B cell (primary cell): ENCODE data around the gene WTAP. TPM values are rescaled to one million over a fixed set of nuclear protein-coding genes. Genes with fewer than 3 reads are reported as not detected.

Experiments
- ATAC-seq: fragments of 200-7000 bp; cut with Tn5 transposase; one replicate; pipeline ENCODE4 v1.10.0; 2021; ENCODE audit warnings: low read depth, mild to moderate bottlenecking, moderate number of reproducible peaks, moderate library complexity
- CTCF ChIA-PET: fragments of 350-600 bp; sonication (Branson Sonifier 250); formaldehyde crosslinking; loops from one replicate; lab custom pipeline; 2021; ENCODE audit warnings: antibody characterized with exemption, inconsistent platforms; lab: Charles Lee
- POLR2A ChIA-PET: fragments of 350-600 bp; sonication (Branson Sonifier 250); formaldehyde crosslinking; loops from one replicate; lab custom pipeline; 2021; ENCODE audit warnings: antibody characterized with exemption; lab: Charles Lee
- DNase-seq: peaks from one replicate; pipeline ENCODE4 v3.0.0; 2013
- H2AFZ ChIP-seq: 2 replicates; pipeline ENCODE4 v1.6.1; 2012; ENCODE audit warnings: mild to moderate bottlenecking, low read depth, low read length; ENCODE audit not compliant: insufficient read depth, poor library complexity, severe bottlenecking
- H3K27ac ChIP-seq, 2 donors: 1 replicate in 1 of 2; 2 replicates in 1 of 2; pipeline ENCODE4 v1.5.1; 2012 to 2013; ENCODE audit warnings: low read length in 2 of 2, mild to moderate bottlenecking in 2 of 2, moderate library complexity in 1 of 2
- H3K27me3 ChIP-seq, 4 experiments: fragments of 200-600 bp in 1 of 4; sonication (generic) in 1 of 4; replicated peaks in 1 of 4; 1 replicate in 2 of 4; 2 replicates in 2 of 4; pipeline versions ENCODE4 v1.6.1 to v1.7.0; 2013 to 2016; ENCODE audit warnings: low read length in 3 of 4, mild to moderate bottlenecking in 2 of 4, mixed read lengths in 1 of 4, moderate library complexity in 1 of 4; ENCODE audit not compliant: insufficient read depth in 4 of 4, control insufficient read depth in 3 of 4; ENCODE audit errors: control extremely low read depth in 1 of 4
- H3K36me3 ChIP-seq, 2 experiments: replicated peaks in 1 of 2; 1 replicate in 1 of 2; 2 replicates in 1 of 2; pipeline versions ENCODE4 v1.6.1 to v1.7.1; 2013; ENCODE audit warnings: low read length in 1 of 2; ENCODE audit not compliant: insufficient read depth in 2 of 2, control insufficient read depth in 1 of 2; ENCODE audit errors: control extremely low read depth in 1 of 2, extremely low read depth in 1 of 2
- H3K4me1 ChIP-seq, 2 donors: fragments of 200-600 bp in 1 of 2; sonication (generic) in 1 of 2; 1 replicate in 1 of 2; 2 replicates in 1 of 2; pipeline versions ENCODE4 v1.5.1 to v1.6.1; 2013 to 2017; ENCODE audit warnings: low read length in 2 of 2; ENCODE audit not compliant: control insufficient read depth in 2 of 2, insufficient read depth in 2 of 2
- H3K4me2 ChIP-seq: replicated peaks from 2 replicates; pipeline ENCODE3; 2012; ENCODE audit warnings: mild to moderate bottlenecking, low read depth, low read length; ENCODE audit not compliant: poor library complexity, severe bottlenecking
- H3K4me3 ChIP-seq, 5 experiments: fragments of 200-600 bp in 1 of 5; sonication (generic) in 1 of 5; 1 replicate in 3 of 5; 2 replicates in 2 of 5; pipeline versions ENCODE4 v1.5.1 to v1.7.0; 2011 to 2016; ENCODE audit warnings: low read length in 4 of 5, mild to moderate bottlenecking in 4 of 5, low read depth in 2 of 5, control low read depth in 1 of 5, moderate library complexity in 1 of 5; ENCODE audit not compliant: insufficient read depth in 1 of 5; ENCODE audit errors: control extremely low read depth in 1 of 5, extremely low read depth in 1 of 5
- H3K79me2 ChIP-seq: fragments of 200-600 bp; sonication (generic); one replicate; pipeline ENCODE4 v1.6.0; 2016; ENCODE audit warnings: low read length; ENCODE audit not compliant: control insufficient read depth, insufficient read depth
- H3K9ac ChIP-seq: fragments of 200-600 bp; sonication (generic); 2 replicates; pipeline ENCODE4 v1.6.1; 2017; ENCODE audit warnings: mild to moderate bottlenecking, low read length, moderate library complexity
- H3K9me3 ChIP-seq, 3 donors: one replicate each; pipeline versions ENCODE4 v1.6.1 to v1.7.1; 2013; ENCODE audit warnings: low read length in 2 of 3; ENCODE audit not compliant: control insufficient read depth in 2 of 3, insufficient read depth in 1 of 3; ENCODE audit errors: control extremely low read depth in 1 of 3
- H4K20me1 ChIP-seq: 2 replicates; pipeline ENCODE4 v1.6.0; 2012; ENCODE audit warnings: mild to moderate bottlenecking, low read length; ENCODE audit not compliant: insufficient read depth, control insufficient read depth, poor library complexity, severe bottlenecking
- H3K27ac Mint-ChIP-seq: one replicate; pipeline ENCODE4 v1.8.0; 2021; ENCODE audit warnings: mixed read lengths
- H3K27me3 Mint-ChIP-seq: one replicate; pipeline ENCODE4 v1.8.0; 2021; ENCODE audit warnings: mixed read lengths
- H3K4me1 Mint-ChIP-seq: one replicate; pipeline ENCODE4 v1.8.0; 2021; ENCODE audit warnings: mixed read lengths
- H3K4me3 Mint-ChIP-seq: one replicate; pipeline ENCODE4 v1.8.0; 2021; ENCODE audit warnings: mixed read lengths
- H3K9me3 Mint-ChIP-seq: one replicate; pipeline ENCODE4 v1.8.0; 2022; ENCODE audit warnings: mixed read lengths; ENCODE audit not compliant: insufficient read depth
- EZH2 ChIP-seq: IDR thresholded peaks from 2 replicates; pipeline ENCODE4 v1.6.1; 2012; ENCODE audit warnings: borderline replicate concordance, low read depth, mild to moderate bottlenecking, moderate library complexity, low read length; ENCODE audit not compliant: insufficient read depth, poor library complexity, severe bottlenecking
- WGBS: methylation state at CpG from one replicate; pipeline ENCODE4 v1.1.5; 2013; ENCODE audit warnings: missing lambda C conversion rate; ENCODE audit not compliant: insufficient coverage; 5-methylcytosine and 5-hydroxymethylcytosine counted together
- intact Hi-C: fragments of 100-400 bp; cut with micrococcal nuclease; formaldehyde crosslinking; loops from one replicate; pipeline ENCODE4 v1.10.0; 2022
- polyA plus RNA-seq: library from polyadenylated mRNA; depleted of rRNA; stranded (reverse); fragments of >200 nt; gene quantifications from 2 replicates; pipeline ENCODE4 v1.2.3, GENCODE V29; 2012
- total RNA-seq, 2 donors: library from RNA; stranded (reverse); fragments of 120-200 nt in 1 of 2; gene quantifications; 1 replicate in 1 of 2; 2 replicates in 1 of 2; pipeline versions ENCODE4 v1.2.3 to v1.2.4, GENCODE V29; 2013 to 2022
- TF ChIP-seq, protein P1 (sequence below): fragments of 200-600 bp; IDR thresholded peaks from one replicate; pipeline ENCODE4 v1.8.0; 2022; ENCODE audit warnings: antibody characterized with exemption, mild to moderate bottlenecking

The WTAP gene
- total and polyA plus RNA-seq, 2 donors (not counting 1 experiment from before 2014, with no cell fraction given), result 34.2 to 165 TPM

DNA sequence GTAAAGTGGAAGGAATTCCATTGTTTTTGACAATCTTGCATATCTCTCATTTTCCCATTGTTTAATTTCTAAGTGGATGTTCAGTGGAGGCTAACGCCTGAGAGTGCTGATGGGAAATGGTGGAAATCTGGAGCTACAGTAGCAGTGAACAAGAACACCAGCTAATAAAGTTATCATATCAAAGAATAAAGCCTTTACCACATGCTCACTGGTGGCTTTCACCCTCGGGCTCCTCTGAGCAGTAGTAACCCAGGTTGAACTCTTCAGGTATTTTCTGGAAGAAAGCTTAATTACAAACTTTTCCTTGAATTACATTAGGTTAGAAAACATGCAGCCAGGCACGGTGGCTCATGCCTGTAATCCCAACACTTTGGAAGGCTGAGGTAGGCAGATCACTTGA, 24.1 kb downstream of the WTAP start:
- ATAC-seq, result no peak
- Mint-ChIP-seq H3K4me1 (no peaks in the 10 kb centered on the region), H3K4me3 (no peak overlapping the region), H3K27ac (no peak overlapping the region), H3K27me3 (no peaks in the 10 kb centered on the region), H3K9me3 (no peaks in the 10 kb centered on the region)
- TF ChIP-seq, protein P1, sequence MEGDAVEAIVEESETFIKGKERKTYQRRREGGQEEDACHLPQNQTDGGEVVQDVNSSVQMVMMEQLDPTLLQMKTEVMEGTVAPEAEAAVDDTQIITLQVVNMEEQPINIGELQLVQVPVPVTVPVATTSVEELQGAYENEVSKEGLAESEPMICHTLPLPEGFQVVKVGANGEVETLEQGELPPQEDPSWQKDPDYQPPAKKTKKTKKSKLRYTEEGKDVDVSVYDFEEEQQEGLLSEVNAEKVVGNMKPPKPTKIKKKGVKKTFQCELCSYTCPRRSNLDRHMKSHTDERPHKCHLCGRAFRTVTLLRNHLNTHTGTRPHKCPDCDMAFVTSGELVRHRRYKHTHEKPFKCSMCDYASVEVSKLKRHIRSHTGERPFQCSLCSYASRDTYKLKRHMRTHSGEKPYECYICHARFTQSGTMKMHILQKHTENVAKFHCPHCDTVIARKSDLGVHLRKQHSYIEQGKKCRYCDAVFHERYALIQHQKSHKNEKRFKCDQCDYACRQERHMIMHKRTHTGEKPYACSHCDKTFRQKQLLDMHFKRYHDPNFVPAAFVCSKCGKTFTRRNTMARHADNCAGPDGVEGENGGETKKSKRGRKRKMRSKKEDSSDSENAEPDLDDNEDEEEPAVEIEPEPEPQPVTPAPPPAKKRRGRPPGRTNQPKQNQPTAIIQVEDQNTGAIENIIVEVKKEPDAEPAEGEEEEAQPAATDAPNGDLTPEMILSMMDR, result no peak
- no peak for TF ChIP-seq EZH2
- Histone ChIP-seq H3K79me2 (peaks cover 3% of the 10 kb centered on the region), H4K20me1 (no peaks in the 10 kb centered on the region), H3K27me3 (no peaks in the 10 kb centered on the region), H2AFZ (no peak overlapping the region), H3K27ac (no peak overlapping the region), H3K36me3 (peaks cover 23 to 70% of the 10 kb centered on the region in 2 experiments), H3K4me1 (no peaks in the 10 kb centered on the region), H3K9me3 (no peaks in the 10 kb centered on the region), H3K9ac (no peak overlapping the region), H3K4me3 (no peak overlapping the region), H3K4me2 (no peak overlapping the region)
- ChIA-PET POLR2A (no interaction called here), CTCF (interaction anchor here (0.6 to 1.2 kb wide), 4 partner anchors 22 to 62 kb away, joined by 3 read pairs; no protein-coding TSS in a partner anchor)
- no peak for DNase-seq
- intact Hi-C loops, result no loop called here
- no CpG with 5 or more reads among the region's 3 CpGs for WGBS

DNA sequence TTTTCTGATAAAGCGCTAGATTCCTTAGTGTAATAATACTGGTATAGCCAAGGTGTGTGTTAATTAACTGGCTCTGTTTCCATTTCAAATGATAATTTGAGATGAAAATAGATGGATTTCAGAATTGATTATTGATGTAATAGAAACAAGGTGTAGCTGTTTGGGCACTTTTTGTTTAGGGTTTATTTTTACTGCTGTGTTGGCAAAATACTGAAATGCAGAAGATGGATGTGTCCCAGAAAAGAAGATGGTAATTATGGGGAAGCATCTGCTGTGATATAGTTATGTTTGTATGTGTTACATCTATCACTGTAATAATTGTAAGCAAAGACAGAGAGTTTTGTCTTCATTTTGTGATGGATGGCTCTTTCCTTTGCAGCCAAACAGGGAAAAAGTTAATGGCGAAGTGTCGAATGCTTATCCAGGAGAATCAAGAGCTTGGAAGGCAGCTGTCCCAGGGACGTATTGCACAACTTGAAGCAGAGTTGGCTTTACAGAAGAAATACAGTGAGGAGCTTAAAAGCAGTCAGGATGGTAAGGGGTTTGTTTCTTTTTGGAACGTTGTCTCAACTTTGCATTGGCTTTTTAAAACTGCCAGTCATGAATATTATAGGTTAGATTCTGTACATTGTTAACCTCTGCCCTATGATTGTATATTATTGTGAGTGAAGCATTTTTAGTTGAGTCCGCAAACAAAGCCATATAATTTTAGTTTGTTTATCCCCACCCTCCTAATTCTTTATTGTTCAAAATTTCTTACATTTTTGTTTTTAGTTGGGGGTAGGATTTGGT, 26.0 kb downstream of the WTAP start:
- intact Hi-C loops, result no loop called here
- Mint-ChIP-seq H3K4me3 (no peak overlapping the region), H3K9me3 (no peaks in the 10 kb centered on the region), H3K27ac (no peak overlapping the region), H3K4me1 (no peaks in the 10 kb centered on the region), H3K27me3 (no peaks in the 10 kb centered on the region)
- ChIA-PET CTCF (no interaction called here), POLR2A (no interaction called here)
- TF ChIP-seq EZH2, result no peak
- TF ChIP-seq, protein P1, result no peak
- Histone ChIP-seq H3K36me3 (peaks cover 15 to 59% of the 10 kb centered on the region in 2 experiments), H4K20me1 (no peaks in the 10 kb centered on the region), H3K4me1 (no peaks in the 10 kb centered on the region), H3K27ac (no peak overlapping the region), H3K9ac (no peak overlapping the region), H3K4me3 (no peak overlapping the region), H2AFZ (no peak overlapping the region), H3K79me2 (no peaks in the 10 kb centered on the region), H3K9me3 (no peaks in the 10 kb centered on the region), H3K4me2 (no peak overlapping the region), H3K27me3 (no peaks in the 10 kb centered on the region)
- DNase-seq (no peak), ATAC-seq (no peak)
- WGBS, result 94% methylated on average over 3 of the region's 6 CpGs
